Measurements from ENCODE around the gene OSBP2.
"Not testable (repeated sequence)": the region's sequence is repeated elsewhere in the genome, so short reads cannot be mapped to it uniquely, and the experiment has no call there.

Gene OSBP2

GRCh38 chr22:30680991-30681770 lies 13.5 kb upstream of the OSBP2 start:
- no peak for DNase-seq

GRCh38 chr22:30681831-30682230 lies 12.8 kb upstream of the OSBP2 start:
- DNase-seq, result no peak

DNA sequence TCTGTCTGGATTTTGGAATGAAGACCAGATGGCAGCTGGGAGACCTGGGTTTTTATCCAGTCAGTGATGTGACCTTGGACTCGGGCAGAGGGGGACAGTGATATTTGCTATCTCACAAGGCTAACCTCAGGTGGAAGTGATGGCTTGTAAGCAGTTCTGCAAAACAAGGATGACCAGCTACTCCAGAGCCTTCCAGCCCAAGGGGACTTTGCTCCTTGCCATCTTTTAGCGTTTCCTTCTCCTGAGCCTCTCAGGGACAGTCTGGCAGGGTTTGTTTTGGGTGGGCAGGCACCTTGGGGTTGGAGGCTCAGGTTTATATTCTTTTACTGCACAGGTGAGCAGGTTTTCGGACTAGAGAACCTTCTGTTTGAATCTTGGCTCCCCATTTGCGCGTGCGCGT lies 9.5 kb upstream of the OSBP2 start:
- no peak for DNase-seq

DNA sequence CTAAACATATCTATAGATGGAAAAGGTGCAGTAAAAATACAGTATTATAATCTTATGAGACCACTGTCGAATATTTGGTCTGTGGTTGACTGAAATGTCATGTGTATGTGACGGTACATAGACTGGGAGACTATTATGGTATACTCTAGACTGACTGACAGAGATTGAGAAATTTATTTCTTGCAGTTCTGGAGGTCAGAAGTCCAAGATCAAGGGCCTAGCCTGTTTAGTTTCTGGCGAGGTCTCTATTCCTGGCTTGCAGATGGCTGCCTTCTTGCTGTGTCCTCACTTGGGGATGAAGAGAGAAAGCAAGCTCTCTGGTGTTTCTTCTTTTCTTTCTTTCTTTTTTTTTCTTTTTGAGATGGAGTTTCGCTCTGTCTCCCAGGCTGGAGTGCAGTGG lies 7.3 kb upstream of the OSBP2 start:
- no peak for DNase-seq

GRCh38 chr22:30689622-30690021 lies 5.1 kb upstream of the OSBP2 start:
- no peak for DNase-seq

- no peak for DNase-seq
These were observed 3.5 kb upstream of the OSBP2 start for GRCh38 chr22:30691204-30691603.

- peak; percentile 6 for DNase-seq
These were observed 469 bp upstream of the OSBP2 start for GRCh38 chr22:30694171-30694639.

DNA sequence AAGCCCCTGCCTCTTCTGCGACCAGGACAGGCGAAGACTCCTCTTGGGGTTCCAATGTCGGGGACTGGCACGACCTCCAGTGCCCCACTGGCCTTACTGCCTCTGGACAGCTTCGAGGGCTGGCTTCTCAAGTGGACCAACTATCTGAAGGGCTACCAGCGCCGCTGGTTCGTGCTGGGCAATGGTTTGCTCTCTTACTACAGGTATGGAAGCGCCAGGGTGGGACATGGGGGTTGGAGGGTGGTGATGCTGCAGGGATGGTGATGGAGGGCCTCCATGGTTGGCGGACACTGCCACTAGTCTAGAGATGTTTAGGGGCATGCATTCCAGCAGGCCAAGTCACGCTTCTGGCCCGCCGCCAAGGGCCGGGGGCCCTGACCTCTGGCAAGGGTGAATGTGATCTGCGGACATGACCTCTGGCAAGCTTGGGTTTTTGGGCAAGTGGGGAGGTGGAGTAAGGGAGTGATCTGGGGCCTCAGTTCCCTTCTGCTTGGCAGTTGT lies 727 bp downstream of the OSBP2 start:
- DNase-seq, result no peak

GRCh38 chr22:30695871-30696655 lies 1.4 kb downstream of the OSBP2 start:
- DNase-seq, result no peak

DNA sequence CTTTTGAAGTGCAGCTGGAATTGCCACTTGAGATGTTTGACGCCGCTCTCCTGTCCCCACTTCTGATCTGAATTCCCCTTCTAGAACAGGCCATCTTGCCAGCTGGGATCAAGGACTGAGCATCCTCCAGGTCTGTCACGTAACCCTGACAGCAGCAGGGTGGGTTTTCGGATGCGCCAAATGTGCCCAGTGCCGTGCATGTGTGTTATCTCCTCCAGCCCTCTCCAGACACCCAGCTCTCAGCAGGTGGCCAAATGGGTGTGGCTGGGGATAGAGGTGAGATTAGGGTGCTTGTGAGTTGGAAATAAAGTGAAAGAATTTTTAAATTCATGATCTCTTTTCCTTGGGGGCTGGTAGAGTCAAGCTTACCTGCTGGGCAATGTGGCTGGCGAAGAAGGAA lies 3.3 kb downstream of the OSBP2 start:
- DNase-seq, result no peak

GRCh38 chr22:30701872-30702271 lies 7.2 kb downstream of the OSBP2 start:
- DNase-seq, result peak; percentile 50

DNA sequence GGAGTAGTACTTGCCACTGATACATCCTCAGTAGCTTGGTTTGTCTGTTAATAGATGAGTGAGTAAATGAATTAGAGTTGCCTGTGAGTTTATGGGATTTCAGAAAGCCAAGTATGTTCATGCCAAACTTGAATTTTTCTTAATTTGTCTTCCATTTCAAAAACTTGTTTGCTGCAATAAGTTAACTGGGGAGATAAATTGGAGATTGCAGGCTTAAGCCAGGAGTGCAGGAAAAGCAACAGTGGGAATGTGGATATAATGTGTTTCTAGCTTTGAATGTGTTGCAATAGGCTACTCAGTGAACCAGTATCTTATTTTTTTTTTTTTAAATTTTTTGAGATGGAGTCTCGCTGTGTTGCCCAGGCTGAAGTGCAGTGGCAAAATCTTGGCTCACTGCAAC lies 8.2 kb downstream of the OSBP2 start:
- no peak for DNase-seq

DNA sequence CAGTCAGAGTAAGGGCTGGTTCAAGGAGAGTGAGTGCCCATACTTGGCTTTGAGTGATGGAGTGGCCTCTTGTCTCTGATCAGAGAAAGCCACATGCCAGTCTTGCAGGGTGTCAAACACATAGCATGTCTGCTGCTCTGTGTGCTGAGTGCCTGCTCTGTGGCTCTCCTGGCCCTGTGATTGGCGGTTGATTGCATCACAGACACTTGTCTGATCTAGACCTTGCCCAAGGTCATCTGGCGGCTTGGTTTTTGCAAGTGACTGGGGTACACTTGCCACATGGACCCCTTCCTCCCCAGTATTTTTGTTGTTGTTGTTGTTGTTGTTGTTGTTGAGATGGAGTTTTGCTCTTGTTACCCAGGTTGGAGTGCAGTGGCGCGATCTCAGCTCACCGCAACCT lies 10.3 kb downstream of the OSBP2 start:
- no peak for DNase-seq

- DNase-seq, result peak; percentile 85
These were observed 11.3 kb downstream of the OSBP2 start for GRCh38 chr22:30705710-30706651.

- not testable (repeated sequence) for DNase-seq
These were observed 15.3 kb downstream of the OSBP2 start for GRCh38 chr22:30709980-30710379.

- DNase-seq, result no peak
These were observed 17.4 kb downstream of the OSBP2 start for GRCh38 chr22:30712094-30712493.

DNA sequence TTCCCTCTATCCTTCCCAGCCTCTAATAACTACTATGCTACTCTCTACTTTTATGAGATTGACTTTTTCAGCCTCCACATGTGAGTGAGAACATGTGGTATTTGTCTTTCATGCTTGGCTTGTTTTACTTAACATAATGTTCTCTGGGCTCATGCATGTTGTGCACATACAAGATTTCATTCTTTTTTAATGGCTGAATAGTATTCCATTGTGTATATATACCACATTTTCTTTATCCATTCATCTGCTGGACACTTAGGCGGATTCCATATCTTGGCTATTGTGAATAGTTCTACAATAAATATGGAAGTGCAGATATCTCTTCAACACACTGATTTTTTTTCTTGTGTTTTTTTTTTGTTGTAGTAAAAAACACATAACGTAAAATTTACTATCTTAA lies 19.4 kb downstream of the OSBP2 start:
- DNase-seq, result no peak

DNA sequence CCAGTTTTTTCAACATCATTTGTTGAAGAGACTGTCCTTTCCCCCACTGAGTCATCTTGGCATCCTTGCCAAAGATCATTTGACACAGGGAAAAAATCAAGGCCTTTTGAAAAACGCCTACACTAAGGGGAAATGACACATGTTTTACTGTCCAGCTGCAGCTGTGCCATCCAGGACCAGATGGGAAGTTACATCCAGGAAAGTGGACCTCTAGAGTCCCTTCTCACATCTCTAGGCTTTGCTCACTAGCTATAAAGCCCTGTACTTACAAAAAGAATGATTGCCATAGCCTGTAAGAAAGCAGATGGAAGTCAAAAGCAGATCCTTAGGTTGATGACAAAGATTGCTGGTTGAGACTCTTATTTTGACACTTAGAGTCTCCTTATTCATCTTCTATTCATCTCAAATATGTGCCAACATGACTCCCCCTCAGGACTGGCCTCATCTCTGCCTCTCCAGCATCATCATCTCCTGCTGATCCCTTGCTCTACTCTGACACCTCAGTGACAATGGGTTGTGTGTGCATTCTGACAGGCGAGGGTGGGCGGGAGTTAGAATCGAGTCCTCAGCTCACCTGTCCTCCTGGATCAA lies 22.8 kb downstream of the OSBP2 start:
- DNase-seq, result peak; percentile 85

GRCh38 chr22:30717952-30718351 lies 23.3 kb downstream of the OSBP2 start:
- DNase-seq, result no peak

DNA sequence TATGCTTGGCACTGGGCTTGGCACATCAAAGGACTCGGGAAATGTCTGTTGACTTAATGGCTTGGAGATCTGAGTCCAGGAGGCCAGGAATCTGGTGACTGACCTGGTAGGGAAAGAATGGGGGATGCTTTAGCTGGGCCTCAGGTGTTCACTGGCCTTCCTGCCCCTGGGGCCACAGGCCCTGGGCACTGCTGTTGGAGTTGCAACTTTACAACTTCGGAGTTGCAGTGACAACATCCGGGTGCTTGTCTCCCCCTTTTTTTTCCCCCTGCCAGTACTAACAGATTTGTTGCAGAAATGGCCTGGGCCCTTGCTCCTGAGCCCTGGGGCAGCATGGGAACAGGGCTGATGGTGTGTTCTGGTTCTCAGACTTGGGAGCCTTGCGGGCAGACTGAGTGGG lies 23.8 kb downstream of the OSBP2 start:
- DNase-seq, result no peak

DNA sequence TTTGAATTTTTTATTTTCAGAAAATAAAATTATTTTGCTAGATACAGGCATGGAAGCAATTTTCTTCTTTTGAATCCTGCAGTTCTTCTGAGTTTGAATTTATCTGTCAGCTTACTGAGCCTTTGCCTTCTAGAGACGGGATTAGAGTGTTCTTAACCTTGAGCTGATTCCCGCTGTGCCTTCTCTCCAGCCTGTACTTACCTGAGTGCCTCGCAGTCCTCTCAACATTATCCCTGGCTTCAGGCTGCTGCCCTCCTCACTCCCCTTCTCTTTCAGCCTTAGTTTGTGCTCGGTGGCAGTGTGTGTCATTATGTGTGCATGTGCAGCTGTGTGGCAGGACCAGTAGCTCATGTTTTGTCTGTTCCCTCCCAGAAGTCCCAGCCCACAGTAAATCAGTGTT lies 24.3 kb downstream of the OSBP2 start:
- DNase-seq, result no peak

GRCh38 chr22:30720263-30720837 lies 25.7 kb downstream of the OSBP2 start:
- DNase-seq, result no peak
